Epidermal melanocyte (primary cell): ENCODE data around the gene ACBD6.

Experiments used
- DNase-seq: peaks from one replicate; pipeline ENCODE4 v3.0.0; 2011; ENCODE audit warnings: low spot score; ENCODE audit not compliant: insufficient read length

The ACBD6 gene

GRCh38 chr1:180271272-180272255 is 230.8 kb downstream of the ACBD6 start:
- DNase-seq: no peak

- DNase-seq: no peak
Measured at GRCh38 chr1:180270530-180271271, 231.7 kb downstream of the ACBD6 start.

- no peak for DNase-seq
Measured at GRCh38 chr1:180269645-180270529, 232.5 kb downstream of the ACBD6 start.

GRCh38 chr1:180268556-180269075 is 233.8 kb downstream of the ACBD6 start:
- no peak for DNase-seq

- no peak for DNase-seq
Measured at GRCh38 chr1:180267761-180268555, 234.4 kb downstream of the ACBD6 start.

- no peak for DNase-seq
Measured at GRCh38 chr1:180267211-180267561, 235.2 kb downstream of the ACBD6 start.

GRCh38 chr1:180266275-180267210 is 235.8 kb downstream of the ACBD6 start:
- no peak for DNase-seq

- DNase-seq: no peak
Measured at GRCh38 chr1:180265871-180266270, 236.5 kb downstream of the ACBD6 start.

GRCh38 chr1:180265201-180265600 is 237.2 kb downstream of the ACBD6 start:
- DNase-seq: no peak

- no peak for DNase-seq
Measured at GRCh38 chr1:180264595-180264994, 237.8 kb downstream of the ACBD6 start.

- no peak for DNase-seq
Measured at GRCh38 chr1:180262628-180263488, 239.5 kb downstream of the ACBD6 start.

- DNase-seq: no peak
Measured at GRCh38 chr1:180261524-180262155, 240.7 kb downstream of the ACBD6 start.

- no peak for DNase-seq
Measured at GRCh38 chr1:180261030-180261429, 241.3 kb downstream of the ACBD6 start.

GRCh38 chr1:180260541-180260940 is 241.8 kb downstream of the ACBD6 start:
- DNase-seq: no peak

GRCh38 chr1:180259431-180260338 is 242.7 kb downstream of the ACBD6 start:
- DNase-seq: no peak

- DNase-seq: no peak
Measured at GRCh38 chr1:180258935-180259334, 243.4 kb downstream of the ACBD6 start.

- DNase-seq: no peak
Measured at GRCh38 chr1:180258290-180258689, 244.1 kb downstream of the ACBD6 start.
